Endothelial cell of hepatic sinusoid (primary cell): ENCODE measurements around the gene ALS2CL.

ENCODE experiments used
- in situ Hi-C: cut with HindIII; loops from 2 replicates; pipeline ENCODE4 v1.10.0; 2017; ENCODE audit warnings: low sequenced_read_pairs

The ALS2CL gene

GRCh38 chr3:46716461-46717441 is 23.3 kb upstream of the ALS2CL start:
- in situ Hi-C loops, result no loop called here

- in situ Hi-C loops, result no loop called here
These were observed 22.2 kb upstream of the ALS2CL start for GRCh38 chr3:46715507-46716175.

DNA sequence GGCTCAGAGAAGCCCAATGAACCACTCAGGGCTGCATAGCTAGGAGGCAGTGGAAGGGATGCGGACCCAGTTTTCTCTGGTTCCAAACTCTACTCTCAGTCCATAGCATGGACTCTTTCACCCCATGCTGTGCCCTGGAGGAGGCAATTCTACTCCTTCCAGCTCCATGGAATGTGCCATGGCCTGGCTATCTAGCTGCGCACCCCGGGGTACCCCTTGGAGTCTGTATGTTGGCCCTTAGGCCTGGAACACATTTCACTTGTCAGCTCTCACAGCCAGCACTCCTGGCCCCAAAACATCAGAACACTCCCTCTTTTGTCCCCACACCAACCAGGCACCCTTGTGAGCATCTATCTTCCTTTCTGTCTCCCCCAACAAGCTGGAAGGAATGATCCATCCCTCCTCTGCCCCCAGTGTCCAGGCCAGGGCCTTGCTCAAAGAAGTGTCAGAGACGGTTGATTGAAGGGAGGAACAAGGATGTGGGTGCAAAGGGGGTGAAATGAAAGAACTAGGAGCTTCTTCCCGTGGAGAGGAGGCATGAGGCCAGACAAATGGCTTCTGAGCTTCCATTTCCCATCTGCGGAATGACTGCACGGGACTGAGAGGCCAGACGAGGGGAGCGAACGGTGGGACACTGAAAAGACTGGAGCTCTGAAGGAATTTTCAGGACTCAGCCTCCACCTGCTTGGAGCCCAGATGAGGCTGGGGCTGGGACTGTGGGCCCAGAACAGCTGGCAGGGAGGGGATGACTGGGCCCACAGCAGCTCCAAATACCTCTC is 21.4 kb upstream of the ALS2CL start:
- in situ Hi-C loops, result no loop called here

GRCh38 chr3:46713898-46714552 is 20.5 kb upstream of the ALS2CL start:
- in situ Hi-C loops, result no loop called here

GRCh38 chr3:46713050-46713897 is 19.8 kb upstream of the ALS2CL start:
- in situ Hi-C loops, result no loop called here

- in situ Hi-C loops, result no loop called here
These were observed 18.9 kb upstream of the ALS2CL start for GRCh38 chr3:46712191-46713049.

GRCh38 chr3:46711760-46712159 is 18.3 kb upstream of the ALS2CL start:
- in situ Hi-C loops, result no loop called here

GRCh38 chr3:46711305-46711704 is 17.8 kb upstream of the ALS2CL start:
- in situ Hi-C loops, result no loop called here

DNA sequence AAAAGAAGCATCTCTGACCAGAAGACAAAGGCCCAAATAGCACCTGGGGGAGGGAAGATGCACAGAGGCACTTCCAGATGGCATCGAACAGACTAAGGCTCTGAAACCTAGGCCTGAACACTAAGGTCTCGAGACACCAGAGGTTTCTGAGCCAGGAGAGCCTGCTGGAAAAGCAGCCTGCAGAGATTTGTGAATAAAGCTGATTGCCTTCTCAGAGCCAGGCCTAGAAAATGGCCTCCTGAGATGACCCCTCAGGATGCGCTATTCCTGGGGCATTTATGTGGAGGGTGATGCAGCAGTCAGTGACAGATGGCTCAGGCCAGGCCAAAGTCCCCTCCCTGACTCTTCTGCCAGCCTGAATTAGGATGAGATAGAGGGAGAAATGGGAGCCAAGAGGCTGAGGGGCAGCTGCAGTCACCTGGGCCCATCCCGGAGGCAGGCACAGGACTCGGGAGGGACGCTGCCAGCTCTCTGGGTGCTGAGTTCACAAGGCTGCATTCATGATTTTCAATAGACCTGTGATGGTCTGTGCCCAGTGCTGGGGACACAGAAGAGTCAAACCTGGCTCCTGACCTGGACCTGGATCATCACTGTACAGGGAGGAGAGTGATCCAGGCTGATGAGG is 17.3 kb upstream of the ALS2CL start:
- in situ Hi-C loops, result no loop called here

GRCh38 chr3:46710229-46710628 is 16.8 kb upstream of the ALS2CL start:
- in situ Hi-C loops, result no loop called here

- in situ Hi-C loops, result no loop called here
These were observed 16.2 kb upstream of the ALS2CL start for GRCh38 chr3:46709721-46710120.

GRCh38 chr3:46709157-46709654 is 15.7 kb upstream of the ALS2CL start:
- in situ Hi-C loops, result no loop called here

DNA sequence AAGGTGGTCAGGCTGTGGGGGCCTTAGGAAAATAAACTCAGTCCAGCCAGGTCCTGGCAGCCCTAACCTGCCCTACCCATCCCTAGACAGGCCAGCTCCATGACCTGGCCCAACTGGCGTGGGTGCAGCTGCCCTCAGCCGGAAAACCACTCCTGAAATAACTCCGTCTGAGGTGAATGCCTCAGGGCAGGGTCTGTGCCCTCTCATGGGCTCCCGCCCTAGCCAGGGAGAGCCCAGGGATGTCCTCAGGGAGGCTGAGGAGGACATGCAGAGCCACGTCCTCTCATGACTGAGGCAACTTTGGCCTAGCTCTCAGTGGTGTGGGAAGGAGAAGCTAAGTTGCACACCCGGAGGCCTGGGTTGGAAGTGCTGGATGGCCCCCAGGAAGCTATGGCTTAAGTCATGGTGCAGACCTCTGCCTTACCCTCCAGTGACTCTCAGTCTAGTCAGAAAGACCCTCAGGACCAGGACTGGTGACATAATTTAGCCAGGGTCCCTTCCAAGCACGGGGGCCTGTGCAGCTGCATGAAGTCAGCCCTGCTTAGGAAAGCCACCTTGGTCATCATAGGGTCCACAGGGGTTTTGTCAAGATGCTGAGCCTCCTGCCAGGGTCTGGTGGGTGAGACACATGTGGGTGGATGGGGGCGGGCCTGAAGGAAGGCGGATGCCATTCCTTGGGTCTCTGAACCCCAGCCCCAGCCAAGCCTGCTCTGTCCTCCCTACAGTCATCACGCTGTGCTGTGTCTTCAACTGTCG is 15.1 kb upstream of the ALS2CL start:
- in situ Hi-C loops, result no loop called here

DNA sequence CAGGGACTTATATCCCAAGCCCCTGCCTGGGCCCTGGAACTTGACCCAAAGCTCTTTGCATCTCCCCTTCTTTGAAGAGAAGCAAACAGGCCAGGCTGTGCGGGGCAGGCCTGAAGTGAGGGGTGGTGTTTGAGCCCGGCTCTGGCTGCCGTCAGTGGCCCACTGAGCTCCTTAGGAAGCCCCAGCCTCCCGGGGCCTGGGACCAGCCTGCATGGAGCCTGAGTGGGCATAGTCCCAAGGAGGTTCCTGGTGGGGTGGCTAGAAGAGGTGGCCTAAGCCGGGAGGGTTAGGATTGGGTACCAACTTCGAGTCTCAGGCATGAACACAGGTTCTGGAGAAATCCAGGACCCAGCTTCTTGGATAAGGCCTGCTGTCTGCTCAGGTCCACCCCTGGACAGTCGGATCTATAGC is 14.1 kb upstream of the ALS2CL start:
- in situ Hi-C loops, result no loop called here

DNA sequence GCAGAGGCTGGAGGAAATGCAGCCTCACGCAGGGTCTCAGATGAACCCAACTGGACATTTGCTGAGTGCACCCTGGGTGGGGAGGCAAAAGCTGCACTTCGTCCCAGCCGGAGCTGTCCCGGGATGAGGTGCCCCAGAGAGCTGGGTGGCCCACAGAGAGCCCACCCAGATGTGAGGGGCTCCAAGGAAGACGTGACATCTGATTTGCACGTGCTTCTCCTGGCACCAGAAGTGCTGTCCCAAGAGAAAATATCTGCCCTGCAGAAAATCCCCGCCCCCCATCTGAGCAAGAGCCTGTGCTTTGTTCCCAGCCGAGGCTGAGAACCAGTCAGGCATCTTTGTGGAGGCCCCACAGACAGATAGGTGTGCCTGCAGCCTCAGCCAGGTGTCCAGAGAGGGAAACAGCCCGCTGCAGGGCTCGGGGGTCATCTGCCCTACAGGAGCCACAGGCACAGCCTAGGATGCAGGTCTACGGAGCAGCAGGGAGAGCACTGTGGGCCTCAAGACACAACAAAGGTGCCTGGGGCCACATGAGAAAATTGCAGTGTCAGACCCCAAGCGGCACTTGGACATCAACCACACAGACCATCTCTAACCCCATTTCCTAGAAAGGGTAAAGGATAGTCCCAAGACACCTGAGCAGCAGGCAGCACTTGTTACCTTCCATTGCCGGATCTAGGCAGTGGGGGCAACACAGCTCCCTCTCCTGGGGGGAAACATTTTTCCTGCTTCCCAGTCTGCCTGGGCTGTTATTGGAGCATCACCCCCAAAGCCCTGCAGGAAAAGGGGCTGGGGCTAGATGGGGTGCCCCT is 13.5 kb upstream of the ALS2CL start:
- in situ Hi-C loops, result no loop called here

DNA sequence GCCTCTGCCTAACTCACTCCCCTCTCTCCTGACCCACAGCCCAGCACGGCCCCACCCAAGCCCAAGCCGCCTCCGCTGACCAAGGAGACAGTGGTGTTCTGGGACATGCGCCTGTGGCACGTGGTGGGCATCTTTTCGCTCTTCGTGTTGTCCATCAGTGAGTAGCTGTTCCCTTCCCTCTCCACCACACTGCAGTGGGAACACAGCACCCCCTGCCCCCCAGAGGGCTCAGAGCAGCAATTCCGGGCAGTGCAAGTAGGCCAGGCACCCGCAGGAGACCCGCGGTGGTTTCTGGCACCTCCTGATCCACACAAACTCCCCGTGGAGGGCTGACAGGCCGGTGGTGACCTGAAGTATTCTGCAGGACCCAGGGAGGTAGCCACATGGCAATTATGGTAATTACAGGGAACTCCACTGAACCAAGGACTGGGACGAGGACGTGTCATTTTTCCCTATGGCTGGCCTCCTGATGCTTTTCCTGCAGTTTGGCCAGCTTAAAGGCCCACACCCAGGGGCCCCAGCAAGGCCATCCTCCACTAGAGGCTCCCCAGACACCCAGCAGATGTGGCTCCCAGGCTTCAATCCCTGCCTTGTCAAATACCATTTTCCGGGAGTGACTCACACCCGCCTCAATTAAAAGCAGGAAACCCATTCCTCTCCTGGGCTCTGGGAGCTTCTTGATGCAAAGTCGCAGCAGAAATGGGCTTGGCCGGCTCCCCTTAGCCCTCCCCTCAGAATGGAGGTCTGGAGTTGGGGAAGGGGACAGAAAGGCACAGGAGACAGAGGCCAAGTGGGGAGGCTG is 12.5 kb upstream of the ALS2CL start:
- in situ Hi-C loops, result no loop called here
